GM21529 (cell line): Measurements from ENCODE around the gene PLPP2.
"Not testable (repeated sequence)": the region's sequence is repeated elsewhere in the genome, so short reads cannot be mapped to it uniquely, and the experiment has no call there.

Experiments used
- ATAC-seq: cut with Tn5 transposase; IDR thresholded peaks from one replicate; pipeline ENCODE4 v1.9.1; 2021; ENCODE audit not compliant: unreplicated experiment

PLPP2 gene

GRCh38 chr19:275000-275399 lies 16.2 kb downstream of the PLPP2 start:
- no peak for ATAC-seq

- ATAC-seq, result no peak
Observed at GRCh38 chr19:273393-273792, 17.8 kb downstream of the PLPP2 start.

GRCh38 chr19:271856-272255 lies 19.3 kb downstream of the PLPP2 start:
- no peak for ATAC-seq

- ATAC-seq, result not testable (repeated sequence)
Observed at GRCh38 chr19:270766-271318, 20.4 kb downstream of the PLPP2 start.

GRCh38 chr19:269241-269640 lies 22.0 kb downstream of the PLPP2 start:
- no peak for ATAC-seq

- no peak for ATAC-seq
Observed at GRCh38 chr19:262125-262524, 29.1 kb downstream of the PLPP2 start.

GRCh38 chr19:256804-257203 lies 34.4 kb downstream of the PLPP2 start:
- ATAC-seq, result not testable (repeated sequence)

GRCh38 chr19:252421-253186 lies 38.6 kb downstream of the PLPP2 start:
- not testable (repeated sequence) for ATAC-seq

- no peak for ATAC-seq
Observed at GRCh38 chr19:246551-246950, 44.7 kb downstream of the PLPP2 start.

- ATAC-seq, result not testable (repeated sequence)
Observed at GRCh38 chr19:245900-246299, 45.3 kb downstream of the PLPP2 start.

- ATAC-seq, result no peak
Observed at GRCh38 chr19:245457-245856, 45.7 kb downstream of the PLPP2 start.
